ENCODE results near the gene IKBIP. TPM values are rescaled to one million over a fixed set of nuclear protein-coding genes. Genes with fewer than 3 reads are reported as not detected.
"Not testable (repeated sequence)": the region's sequence is repeated elsewhere in the genome, so short reads cannot be mapped to it uniquely, and the experiment has no call there.

The IKBIP gene
- total RNA-seq, 4 donors from 2014 or later = 4.5 to 17.2 (median 10.2) TPM

DNA sequence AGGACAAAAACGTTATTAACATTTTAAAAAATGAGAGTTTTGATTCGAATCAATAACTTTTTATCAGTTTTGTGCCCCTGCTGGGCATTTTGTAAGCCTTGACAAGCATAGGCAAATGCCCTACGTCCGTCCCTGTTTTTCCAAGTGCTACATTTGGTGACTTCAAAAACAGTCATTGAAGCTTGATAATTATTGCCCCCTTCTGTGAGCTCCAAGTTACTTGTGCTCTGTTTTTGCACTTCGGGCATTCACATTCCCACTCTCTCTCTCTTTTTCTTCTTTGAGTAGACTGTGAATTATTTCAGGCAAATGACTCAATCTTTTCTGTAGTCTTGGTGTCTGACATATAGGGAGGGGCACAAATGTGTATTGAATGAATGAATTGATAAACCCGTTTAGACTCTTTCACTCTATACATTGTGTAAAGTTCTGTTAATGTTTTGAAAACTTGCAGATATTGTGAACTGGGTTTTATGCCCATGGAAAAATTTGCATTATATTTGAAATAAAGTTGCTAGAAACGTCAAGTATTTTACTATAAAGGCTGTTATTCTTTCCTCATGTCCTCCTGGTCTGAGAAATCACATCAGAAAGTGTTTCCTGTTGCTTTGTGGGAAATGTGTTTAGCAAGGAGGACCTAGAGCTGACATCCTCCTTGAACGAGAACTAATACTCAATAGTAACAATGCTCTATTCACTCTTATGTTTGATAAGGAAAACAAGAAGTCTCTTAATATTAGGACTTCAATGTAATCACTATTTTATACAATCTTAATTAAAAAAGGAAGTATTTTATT is 1.9 kb upstream of the IKBIP start:
- H3K27ac ChIP-seq = peak overlapping the region in 2 of 4 donors; percentile 3 to 87
- H3K27me3 ChIP-seq = no peaks in the 10 kb centered on the region
- TF ChIP-seq, protein P1, sequence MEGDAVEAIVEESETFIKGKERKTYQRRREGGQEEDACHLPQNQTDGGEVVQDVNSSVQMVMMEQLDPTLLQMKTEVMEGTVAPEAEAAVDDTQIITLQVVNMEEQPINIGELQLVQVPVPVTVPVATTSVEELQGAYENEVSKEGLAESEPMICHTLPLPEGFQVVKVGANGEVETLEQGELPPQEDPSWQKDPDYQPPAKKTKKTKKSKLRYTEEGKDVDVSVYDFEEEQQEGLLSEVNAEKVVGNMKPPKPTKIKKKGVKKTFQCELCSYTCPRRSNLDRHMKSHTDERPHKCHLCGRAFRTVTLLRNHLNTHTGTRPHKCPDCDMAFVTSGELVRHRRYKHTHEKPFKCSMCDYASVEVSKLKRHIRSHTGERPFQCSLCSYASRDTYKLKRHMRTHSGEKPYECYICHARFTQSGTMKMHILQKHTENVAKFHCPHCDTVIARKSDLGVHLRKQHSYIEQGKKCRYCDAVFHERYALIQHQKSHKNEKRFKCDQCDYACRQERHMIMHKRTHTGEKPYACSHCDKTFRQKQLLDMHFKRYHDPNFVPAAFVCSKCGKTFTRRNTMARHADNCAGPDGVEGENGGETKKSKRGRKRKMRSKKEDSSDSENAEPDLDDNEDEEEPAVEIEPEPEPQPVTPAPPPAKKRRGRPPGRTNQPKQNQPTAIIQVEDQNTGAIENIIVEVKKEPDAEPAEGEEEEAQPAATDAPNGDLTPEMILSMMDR (IDR thresholded peaks at IDR 0.05) = no peak
- TF ChIP-seq EP300 (IDR thresholded peaks at IDR 0.05) (no peak), POLR2A (IDR thresholded peaks at IDR 0.05) (no peak), POLR2AphosphoS5 (IDR thresholded peaks at IDR 0.05) (no peak)
- H3K4me3 ChIP-seq = peak overlapping the region; percentile 59 to 99
- peaks cover 0 to 30% of the 10 kb centered on the region in 2 donors for H3K36me3 ChIP-seq
- WGBS, 2 donors (ENCODE audit: low coverage in 1 of 2) = 3 to 9% methylated on average over 8 of the region's 8 CpGs
- H3K9me3 ChIP-seq = no peaks in the 10 kb centered on the region
- ATAC-seq = no peak
- H3K4me1 ChIP-seq = peaks cover 0 to 50% (median 0%) of the 10 kb centered on the region in 3 donors

DNA sequence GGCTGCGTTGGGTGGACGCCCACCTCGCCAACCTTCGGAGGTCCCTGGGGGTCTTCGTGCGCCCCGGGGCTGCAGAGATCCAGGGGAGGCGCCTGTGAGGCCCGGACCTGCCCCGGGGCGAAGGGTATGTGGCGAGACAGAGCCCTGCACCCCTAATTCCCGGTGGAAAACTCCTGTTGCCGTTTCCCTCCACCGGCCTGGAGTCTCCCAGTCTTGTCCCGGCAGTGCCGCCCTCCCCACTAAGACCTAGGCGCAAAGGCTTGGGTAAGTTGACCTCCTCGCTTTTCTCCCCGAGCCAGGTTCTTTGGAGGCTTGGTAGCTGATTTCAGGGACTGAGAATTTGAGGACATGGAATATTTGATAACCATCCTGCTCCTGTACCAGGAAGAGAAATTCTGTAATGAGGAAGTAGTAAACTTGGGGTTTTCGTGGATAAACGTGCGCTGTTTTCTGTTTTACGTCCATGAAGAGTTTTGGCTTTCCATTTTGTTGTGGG is 1.0 kb upstream of the IKBIP start:
- no peak for ATAC-seq
- TF ChIP-seq, protein P1 (IDR thresholded peaks at IDR 0.05) = no peak
- TF ChIP-seq POLR2A (IDR thresholded peaks at IDR 0.05) (no peak), EP300 (IDR thresholded peaks at IDR 0.05) (no peak), POLR2AphosphoS5 (IDR thresholded peaks at IDR 0.05) (no peak)

DNA sequence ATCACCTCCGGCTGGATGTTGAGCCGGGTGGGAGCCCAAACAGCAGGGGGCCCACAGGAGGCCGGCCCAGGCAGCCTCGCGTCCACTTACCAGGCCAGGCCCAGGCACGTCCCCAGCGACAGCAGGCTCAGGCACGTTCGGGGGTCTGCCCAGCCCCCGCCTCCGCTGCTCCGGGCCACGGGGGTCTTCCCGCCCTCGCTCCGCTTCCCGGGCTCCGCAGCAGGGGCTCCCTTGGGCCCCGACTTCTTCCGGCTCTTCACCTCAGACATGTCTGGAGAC is 216 bp downstream of the IKBIP start:
- H3K9me3 ChIP-seq = no peaks in the 10 kb centered on the region
- no peak for ATAC-seq
- peak overlapping the region; percentile 59 to 99 for H3K4me3 ChIP-seq
- no peaks in the 10 kb centered on the region for H3K27me3 ChIP-seq
- 0% methylated on average over 5 of the region's 20 CpGs; no CpG with 5 or more reads in 1 of the 2 donors for WGBS, 2 donors (ENCODE audit: low coverage in 1 of 2)
- peaks cover 0 to 50% (median 0%) of the 10 kb centered on the region in 3 donors for H3K4me1 ChIP-seq
- TF ChIP-seq POLR2AphosphoS5 (IDR thresholded peaks at IDR 0.05) (no peak), POLR2A (IDR thresholded peaks at IDR 0.05) (peak in 1 of 2 donors; percentile 20)
- H3K27ac ChIP-seq = peak overlapping the region; percentile 40 to 90 (median 88)
- H3K36me3 ChIP-seq = peaks cover 0 to 9% of the 10 kb centered on the region in 2 donors

More for the DNA sequence above, 1.0 kb upstream of the IKBIP start:
- Histone ChIP-seq H3K36me3 (peaks cover 0 to 22% of the 10 kb centered on the region in 2 donors), H3K4me3 (peak overlapping the region; percentile 59 to 99), H3K27me3 (no peaks in the 10 kb centered on the region), H3K9me3 (no peaks in the 10 kb centered on the region), H3K4me1 (peaks cover 0 to 50% (median 0%) of the 10 kb centered on the region in 3 donors), H3K27ac (peak overlapping the region; percentile 27 to 90 (median 88))
- WGBS, 2 donors (ENCODE audit: low coverage in 1 of 2) = 2 to 7% methylated on average over 4 to 6 of the region's 24 CpGs

DNA sequence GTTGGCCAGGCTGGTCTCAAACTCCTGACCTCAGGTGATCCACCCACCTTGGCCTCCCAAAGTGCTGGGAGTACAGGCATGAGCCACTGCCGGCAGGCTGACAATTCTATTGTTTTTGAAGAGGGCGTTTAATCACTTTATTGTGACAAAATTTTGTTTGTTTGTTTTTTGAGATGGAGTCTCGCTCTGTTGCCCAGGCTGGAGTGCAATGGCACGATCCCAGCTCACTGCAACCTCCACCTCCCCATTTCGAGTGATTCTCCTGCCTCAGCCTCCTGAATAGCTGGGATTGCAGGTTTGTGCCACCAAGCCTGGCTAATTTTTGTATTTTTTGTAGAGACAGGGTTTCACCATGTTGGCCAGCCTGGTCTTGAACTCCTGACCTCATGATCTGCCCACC is 1.8 kb downstream of the IKBIP start:
- H3K9me3 ChIP-seq, H3K36me3 ChIP-seq, H3K27me3 ChIP-seq, H3K4me3 ChIP-seq, H3K27ac ChIP-seq, ATAC-seq: not testable (repeated sequence)
- peaks cover 0 to 45% (median 0%) of the 10 kb centered on the region in 3 donors for H3K4me1 ChIP-seq
- 82 to 87% methylated on average over 4 to 5 of the region's 5 CpGs for WGBS, 2 donors (ENCODE audit: low coverage in 1 of 2)

DNA sequence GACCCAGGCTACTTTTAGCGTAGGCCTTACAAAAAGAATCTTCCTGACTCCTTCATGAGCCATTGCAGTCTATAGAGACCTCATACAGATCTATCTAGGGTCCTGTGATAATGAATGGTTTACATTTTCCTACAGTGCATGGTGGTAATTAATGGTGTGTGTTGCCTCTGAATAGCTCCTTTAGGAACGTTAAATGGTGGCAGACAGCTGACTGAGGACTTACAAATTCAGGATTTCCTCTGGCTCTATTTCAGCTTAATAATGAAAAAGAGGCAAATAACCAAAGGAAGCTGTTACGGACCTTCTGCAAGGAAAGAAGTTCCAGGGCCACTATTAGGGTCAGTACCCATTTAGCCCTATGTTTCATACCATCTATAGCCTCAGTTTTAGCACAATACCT is 5.1 kb downstream of the IKBIP start:
- no peak overlapping the region for H3K27ac ChIP-seq
- peaks cover 0 to 23% (median 0%) of the 10 kb centered on the region in 3 donors for H3K4me1 ChIP-seq
- no peak for ATAC-seq
- H3K27me3 ChIP-seq = no peaks in the 10 kb centered on the region
- no peaks in the 10 kb centered on the region for H3K36me3 ChIP-seq
- TF ChIP-seq EP300 (IDR thresholded peaks at IDR 0.05) = no peak
- TF ChIP-seq POLR2A (IDR thresholded peaks at IDR 0.05) = no peak
- TF ChIP-seq, protein P1 (IDR thresholded peaks at IDR 0.05) = no peak
- TF ChIP-seq POLR2AphosphoS5 (IDR thresholded peaks at IDR 0.05) = no peak
- H3K4me3 ChIP-seq = no peak overlapping the region
- 74% methylated on average over 3 of the region's 3 CpGs for WGBS, 2 donors (ENCODE audit: low coverage in 1 of 2)
- no peaks in the 10 kb centered on the region for H3K9me3 ChIP-seq

DNA sequence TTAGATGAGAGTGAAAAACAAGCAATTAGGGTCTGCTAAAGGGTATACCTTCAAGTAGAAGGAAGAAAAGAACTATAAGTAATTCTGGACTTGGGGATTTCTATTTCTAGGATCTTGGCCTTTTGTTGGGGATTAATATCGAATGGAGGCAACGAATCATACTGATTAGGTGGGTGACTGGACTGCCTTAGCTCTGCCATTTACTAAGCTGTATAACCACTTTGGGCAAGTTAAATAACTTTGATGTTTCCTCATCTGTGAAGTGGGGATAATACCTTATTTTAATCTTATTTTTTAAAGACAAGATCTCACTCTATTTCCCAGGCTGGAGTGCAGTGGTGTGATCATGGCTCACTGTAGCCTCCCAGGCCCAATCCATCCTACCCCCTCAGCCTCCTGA is 6.6 kb downstream of the IKBIP start:
- Histone ChIP-seq H3K27ac (no peak overlapping the region), H3K4me3 (no peak overlapping the region), H3K36me3 (no peaks in the 10 kb centered on the region), H3K4me1 (peaks cover 0 to 8% (median 0%) of the 10 kb centered on the region in 3 donors), H3K9me3 (no peaks in the 10 kb centered on the region), H3K27me3 (no peaks in the 10 kb centered on the region)
- TF ChIP-seq POLR2AphosphoS5 (IDR thresholded peaks at IDR 0.05) (no peak), POLR2A (IDR thresholded peaks at IDR 0.05) (no peak), EP300 (IDR thresholded peaks at IDR 0.05) (no peak)
- TF ChIP-seq, protein P1 (IDR thresholded peaks at IDR 0.05) = no peak
- WGBS, 2 donors (ENCODE audit: low coverage in 1 of 2) = 92 to 96% methylated on average over 2 of the region's 2 CpGs
- no peak for ATAC-seq

Measured in gastroesophageal sphincter (tissue), 4 donors.